Prostate gland (tissue), 2 donors: ENCODE measurements around the gene OR11H7.

Source experiments
- POLR2A ChIP-seq: fragments of 450-650 bp; IDR thresholded peaks from one replicate; pipeline ENCODE4 v1.6.1; 2016; ENCODE audit warnings: antibody characterized with exemption, mild to moderate bottlenecking
- TF ChIP-seq, protein P1 (sequence below), 4 experiments: fragments of 200-600 bp in 2 of 4; fragments of 450-650 bp in 2 of 4; sonication (generic) in 2 of 4; IDR thresholded peaks; 1 replicate in 3 of 4; 2 replicates in 1 of 4; pipeline ENCODE4 v1.5.1; 2016 to 2019; ENCODE audit warnings: antibody characterized with exemption in 4 of 4, mild to moderate bottlenecking in 2 of 4, moderate library complexity in 2 of 4

DNA sequence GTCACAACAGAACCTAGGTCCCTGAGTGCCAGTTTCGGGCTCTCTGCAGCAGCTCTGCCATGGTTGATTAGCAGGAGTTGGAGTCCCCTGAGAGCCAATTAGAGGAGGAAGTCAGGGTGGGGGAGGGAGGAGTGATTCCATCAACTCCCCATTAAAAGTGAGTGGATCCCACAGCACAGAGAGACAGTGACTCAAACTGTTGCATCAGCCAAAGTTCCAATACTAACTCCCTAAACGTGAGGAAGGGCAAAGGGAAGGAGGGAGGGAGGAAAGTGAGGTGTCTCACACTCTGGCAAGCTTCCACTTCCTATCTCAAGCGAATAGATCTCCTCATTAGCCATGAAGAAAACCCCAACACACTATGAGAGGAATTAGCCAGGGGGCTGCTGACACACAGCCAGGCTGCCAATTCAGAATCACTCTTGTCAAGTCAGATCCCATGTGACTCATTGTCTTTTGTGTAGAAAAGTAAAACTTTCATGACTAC, 33.9 kb downstream of the OR11H7 start:
- TF ChIP-seq, protein P1, sequence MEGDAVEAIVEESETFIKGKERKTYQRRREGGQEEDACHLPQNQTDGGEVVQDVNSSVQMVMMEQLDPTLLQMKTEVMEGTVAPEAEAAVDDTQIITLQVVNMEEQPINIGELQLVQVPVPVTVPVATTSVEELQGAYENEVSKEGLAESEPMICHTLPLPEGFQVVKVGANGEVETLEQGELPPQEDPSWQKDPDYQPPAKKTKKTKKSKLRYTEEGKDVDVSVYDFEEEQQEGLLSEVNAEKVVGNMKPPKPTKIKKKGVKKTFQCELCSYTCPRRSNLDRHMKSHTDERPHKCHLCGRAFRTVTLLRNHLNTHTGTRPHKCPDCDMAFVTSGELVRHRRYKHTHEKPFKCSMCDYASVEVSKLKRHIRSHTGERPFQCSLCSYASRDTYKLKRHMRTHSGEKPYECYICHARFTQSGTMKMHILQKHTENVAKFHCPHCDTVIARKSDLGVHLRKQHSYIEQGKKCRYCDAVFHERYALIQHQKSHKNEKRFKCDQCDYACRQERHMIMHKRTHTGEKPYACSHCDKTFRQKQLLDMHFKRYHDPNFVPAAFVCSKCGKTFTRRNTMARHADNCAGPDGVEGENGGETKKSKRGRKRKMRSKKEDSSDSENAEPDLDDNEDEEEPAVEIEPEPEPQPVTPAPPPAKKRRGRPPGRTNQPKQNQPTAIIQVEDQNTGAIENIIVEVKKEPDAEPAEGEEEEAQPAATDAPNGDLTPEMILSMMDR (IDR thresholded peaks at IDR 0.05), result no peak
- TF ChIP-seq POLR2A, result no peak
